Measurements from ENCODE around the gene BRI3BP. TPM values are rescaled to one million over a fixed set of nuclear protein-coding genes. Genes with fewer than 3 reads are reported as not detected.

Gene BRI3BP, protein sequence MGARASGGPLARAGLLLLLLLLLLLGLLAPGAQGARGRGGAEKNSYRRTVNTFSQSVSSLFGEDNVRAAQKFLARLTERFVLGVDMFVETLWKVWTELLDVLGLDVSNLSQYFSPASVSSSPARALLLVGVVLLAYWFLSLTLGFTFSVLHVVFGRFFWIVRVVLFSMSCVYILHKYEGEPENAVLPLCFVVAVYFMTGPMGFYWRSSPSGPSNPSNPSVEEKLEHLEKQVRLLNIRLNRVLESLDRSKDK
- total RNA-seq, result 24.0 TPM

GRCh38 chr12:124993626-124994436, at the start of gene BRI3BP:
TSS of gene BRI3BP (plus strand) at chr12:124993645. CDS start at chr12:124993791, 146 bp downstream.

GRCh38 chr12:125065021-125065918, 71.8 kb downstream of the BRI3BP start, which contains the start of gene AACS:
TSS of gene AACS (plus strand) at chr12:125065435. CDS start at chr12:125065585, 150 bp downstream.

Small RNA genes within 50 kb of the gene (small RNA-seq; reads per million reads assigned to genes)
- not detected for gene AC122688.1

Other genes with a start within 250 kb of the BRI3BP start
- gene SCARB1, start 129.8 kb upstream of the BRI3BP start, total RNA-seq, result 17.1 TPM
- 1,240 TPM for gene UBC, start 79.0 kb upstream of the BRI3BP start, total RNA-seq
- gene DHX37, start 4.5 kb upstream of the BRI3BP start, total RNA-seq, result 9.9 TPM
- gene AACS, start 71.8 kb downstream of the BRI3BP start, total RNA-seq, result 30.4 TPM
- gene TMEM132B, start 192.7 kb downstream of the BRI3BP start, total RNA-seq, result 63.4 TPM